Ascending aorta (tissue), 2 donors: ENCODE data around the gene ITGBL1. TPM values are rescaled to one million over a fixed set of nuclear protein-coding genes. Genes with fewer than 3 reads are reported as not detected.

Experiments used
- DNase-seq, 2 donors: peaks; one replicate each; pipeline ENCODE4 v3.0.0-alpha.2; 2019; ENCODE audit warnings: low spot score in 2 of 2
- H3K27ac ChIP-seq, 2 donors: fragments of 200-600 bp; sonication (generic); one replicate each; pipeline ENCODE4 v1.5.1; 2016 to 2017; ENCODE audit warnings: mild to moderate bottlenecking in 1 of 2
- H3K27me3 ChIP-seq: fragments of 200-600 bp; sonication (generic); one replicate; pipeline ENCODE4 v1.5.1; 2017
- H3K36me3 ChIP-seq, 2 donors: fragments of 200-600 bp; sonication (generic); one replicate each; pipeline ENCODE4 v1.5.1; 2016
- H3K4me1 ChIP-seq, 2 donors: fragments of 200-600 bp; sonication (generic); one replicate each; pipeline ENCODE4 v1.5.1; 2016 to 2017; ENCODE audit warnings: mild to moderate bottlenecking in 1 of 2
- H3K4me3 ChIP-seq, 2 donors: fragments of 200-600 bp; sonication (generic); one replicate each; pipeline ENCODE4 v1.5.1; 2016 to 2017; ENCODE audit warnings: mild to moderate bottlenecking in 1 of 2
- H3K9me3 ChIP-seq, 2 donors: fragments of 200-600 bp; sonication (generic); one replicate each; pipeline ENCODE4 v1.5.1; 2016
- intact Hi-C: fragments of 100-400 bp; cut with DNase I; formaldehyde crosslinking; loops from one replicate; pipeline ENCODE4 v1.15.1; 2023
- total RNA-seq: library from RNA; depleted of rRNA; stranded (reverse); fragments of >200 nt; gene quantifications from one replicate; pipeline ENCODE4 v1.1.0, GENCODE V29; 2016
- TF ChIP-seq, protein P1 (sequence below), 3 experiments: fragments of 200-600 bp in 2 of 3; fragments of 450-650 bp in 1 of 3; sonication (generic) in 2 of 3; IDR thresholded peaks; one replicate each; pipeline ENCODE4 v1.5.1; 2016 to 2019; ENCODE audit warnings: antibody characterized with exemption in 3 of 3, mild to moderate bottlenecking in 1 of 3, moderate library complexity in 1 of 3

Gene ITGBL1
- total RNA-seq, 1 donor from 2014 or later, result 47.1 TPM

DNA sequence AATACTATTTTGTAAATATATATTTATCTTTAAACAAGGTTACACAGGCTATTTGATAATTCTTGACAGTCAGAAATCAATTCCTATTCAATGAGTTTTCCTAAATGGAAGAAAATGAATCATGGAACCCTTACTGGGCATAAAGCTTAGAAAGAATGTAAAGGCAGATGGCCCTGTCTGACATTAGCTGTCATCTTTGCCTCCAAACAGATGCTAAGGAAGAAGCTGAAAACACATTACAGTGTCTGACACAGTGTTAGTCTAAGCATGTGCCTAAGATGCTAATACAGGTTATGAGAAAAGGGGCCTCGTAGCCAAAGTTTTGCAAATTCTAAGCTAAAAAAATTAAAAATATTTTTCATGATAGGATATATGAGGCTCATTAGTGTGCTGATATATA, 112.8 kb downstream of the ITGBL1 start:
- intact Hi-C loops, result no loop called here
- H3K36me3 ChIP-seq, result no peaks in the 10 kb centered on the region
- H3K4me3 ChIP-seq, result no peak overlapping the region
- peaks cover 0 to 2% of the 10 kb centered on the region in 2 donors for H3K4me1 ChIP-seq
- no peaks in the 10 kb centered on the region for H3K9me3 ChIP-seq
- DNase-seq, result no peak
- TF ChIP-seq, protein P1, sequence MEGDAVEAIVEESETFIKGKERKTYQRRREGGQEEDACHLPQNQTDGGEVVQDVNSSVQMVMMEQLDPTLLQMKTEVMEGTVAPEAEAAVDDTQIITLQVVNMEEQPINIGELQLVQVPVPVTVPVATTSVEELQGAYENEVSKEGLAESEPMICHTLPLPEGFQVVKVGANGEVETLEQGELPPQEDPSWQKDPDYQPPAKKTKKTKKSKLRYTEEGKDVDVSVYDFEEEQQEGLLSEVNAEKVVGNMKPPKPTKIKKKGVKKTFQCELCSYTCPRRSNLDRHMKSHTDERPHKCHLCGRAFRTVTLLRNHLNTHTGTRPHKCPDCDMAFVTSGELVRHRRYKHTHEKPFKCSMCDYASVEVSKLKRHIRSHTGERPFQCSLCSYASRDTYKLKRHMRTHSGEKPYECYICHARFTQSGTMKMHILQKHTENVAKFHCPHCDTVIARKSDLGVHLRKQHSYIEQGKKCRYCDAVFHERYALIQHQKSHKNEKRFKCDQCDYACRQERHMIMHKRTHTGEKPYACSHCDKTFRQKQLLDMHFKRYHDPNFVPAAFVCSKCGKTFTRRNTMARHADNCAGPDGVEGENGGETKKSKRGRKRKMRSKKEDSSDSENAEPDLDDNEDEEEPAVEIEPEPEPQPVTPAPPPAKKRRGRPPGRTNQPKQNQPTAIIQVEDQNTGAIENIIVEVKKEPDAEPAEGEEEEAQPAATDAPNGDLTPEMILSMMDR (IDR thresholded peaks at IDR 0.05), result no peak
- H3K27me3 ChIP-seq, result no peaks in the 10 kb centered on the region
- no peak overlapping the region for H3K27ac ChIP-seq

DNA sequence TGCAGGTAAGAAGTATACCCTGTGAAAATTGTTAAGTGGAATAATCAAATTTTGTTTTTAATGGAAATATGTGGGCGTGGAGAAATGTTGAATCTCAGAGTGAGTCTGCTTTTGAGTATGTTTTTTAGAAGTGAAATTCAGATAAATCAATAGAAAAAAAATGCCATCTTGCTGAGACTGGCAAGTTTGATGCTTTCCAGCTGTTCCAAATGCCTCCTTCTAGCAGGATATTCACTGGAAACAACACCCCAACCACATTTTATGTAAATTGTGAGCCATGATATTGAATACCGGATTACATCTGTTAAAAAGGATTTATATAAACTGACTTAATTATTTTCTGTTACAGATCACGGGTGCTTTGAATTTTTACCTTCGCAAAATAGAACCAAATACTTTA, 115.4 kb downstream of the ITGBL1 start:
- H3K27me3 ChIP-seq, result no peaks in the 10 kb centered on the region
- no peaks in the 10 kb centered on the region for H3K9me3 ChIP-seq
- intact Hi-C loops, result no loop called here
- H3K4me3 ChIP-seq, result no peak overlapping the region
- peaks cover 0 to 10% of the 10 kb centered on the region in 2 donors for H3K4me1 ChIP-seq
- DNase-seq, result no peak
- no peak overlapping the region for H3K27ac ChIP-seq
- TF ChIP-seq, protein P1 (IDR thresholded peaks at IDR 0.05), result no peak
- H3K36me3 ChIP-seq, result no peaks in the 10 kb centered on the region

DNA sequence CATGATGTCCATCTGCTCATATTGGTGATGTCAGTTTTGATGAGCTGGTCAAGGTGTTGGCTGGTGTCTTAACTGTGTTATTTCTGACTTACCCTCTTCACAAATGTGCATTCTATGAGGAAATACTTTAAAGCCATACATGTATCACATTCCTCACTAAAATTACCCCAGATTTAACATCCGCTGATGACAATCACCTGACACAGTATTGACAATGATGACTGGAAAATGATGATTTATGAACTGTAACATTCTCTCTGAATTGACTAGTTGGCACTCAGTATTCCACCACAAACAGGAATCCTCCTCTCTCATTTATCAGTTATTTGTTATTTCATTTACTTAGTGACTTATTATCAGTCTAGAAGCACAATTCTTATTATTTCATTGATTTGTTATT, 117.3 kb downstream of the ITGBL1 start:
- intact Hi-C loops, result no loop called here
- H3K4me1 ChIP-seq, result peaks cover 0 to 13% of the 10 kb centered on the region in 2 donors

DNA sequence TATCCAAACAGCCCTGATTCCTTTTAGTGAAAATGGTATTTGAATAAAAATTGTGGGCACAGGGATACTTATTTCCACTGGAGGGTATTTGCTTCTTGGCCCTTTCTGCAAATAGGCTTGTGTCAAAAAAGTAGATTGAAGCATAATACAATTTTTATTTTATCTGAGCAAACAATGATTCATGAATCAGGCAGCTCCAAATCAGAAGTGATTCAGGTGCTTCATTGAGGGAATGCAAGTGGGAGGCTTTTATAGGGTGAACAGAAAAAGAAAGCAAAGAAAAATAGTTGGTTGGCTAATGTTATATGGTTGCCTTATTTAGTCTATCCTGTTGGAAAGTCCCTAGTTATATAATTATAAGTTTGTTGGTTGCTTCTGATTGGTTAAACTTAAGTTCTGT, 117.9 kb downstream of the ITGBL1 start:
- TF ChIP-seq, protein P1 (IDR thresholded peaks at IDR 0.05), result no peak
- Histone ChIP-seq H3K27me3 (no peaks in the 10 kb centered on the region), H3K36me3 (no peaks in the 10 kb centered on the region), H3K4me3 (no peak overlapping the region), H3K27ac (peak overlapping the region in 1 of 2 donors; percentile 9), H3K9me3 (no peaks in the 10 kb centered on the region), H3K4me1 (peaks cover 0 to 13% of the 10 kb centered on the region in 2 donors)
- DNase-seq, result no peak
- intact Hi-C loops, result no loop called here

More for the DNA sequence above, 117.3 kb downstream of the ITGBL1 start:
- Histone ChIP-seq H3K27me3 (no peaks in the 10 kb centered on the region), H3K9me3 (no peaks in the 10 kb centered on the region), H3K27ac (no peak overlapping the region), H3K36me3 (no peaks in the 10 kb centered on the region), H3K4me3 (no peak overlapping the region)
- TF ChIP-seq, protein P1 (IDR thresholded peaks at IDR 0.05), result no peak
- DNase-seq, result no peak

DNA sequence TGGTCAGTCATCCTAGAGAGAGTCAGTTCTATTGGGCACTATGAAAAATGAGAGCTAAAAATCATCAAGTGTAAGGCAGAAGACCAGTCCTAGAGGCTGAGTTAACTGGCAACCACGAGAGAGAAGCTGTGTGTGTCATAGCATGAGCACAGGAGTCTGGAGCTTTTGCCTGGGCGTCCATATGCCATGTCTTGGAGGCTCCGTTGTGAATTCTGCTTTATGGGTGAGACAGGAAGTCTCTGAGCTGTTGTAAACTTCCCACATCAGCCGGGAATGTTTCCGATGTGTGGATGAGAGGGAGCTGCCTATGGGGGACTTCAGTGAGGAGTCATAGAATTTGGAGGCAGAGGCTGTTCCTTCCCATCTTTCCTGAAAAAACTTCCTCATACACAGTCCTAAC, 120.0 kb downstream of the ITGBL1 start:
- Histone ChIP-seq H3K4me3 (no peak overlapping the region), H3K4me1 (peaks cover 0 to 21% of the 10 kb centered on the region in 2 donors), H3K27me3 (no peaks in the 10 kb centered on the region), H3K36me3 (no peaks in the 10 kb centered on the region), H3K27ac (no peak overlapping the region), H3K9me3 (no peaks in the 10 kb centered on the region)
- DNase-seq, result no peak
- TF ChIP-seq, protein P1 (IDR thresholded peaks at IDR 0.05), result no peak
- intact Hi-C loops, result no loop called here

DNA sequence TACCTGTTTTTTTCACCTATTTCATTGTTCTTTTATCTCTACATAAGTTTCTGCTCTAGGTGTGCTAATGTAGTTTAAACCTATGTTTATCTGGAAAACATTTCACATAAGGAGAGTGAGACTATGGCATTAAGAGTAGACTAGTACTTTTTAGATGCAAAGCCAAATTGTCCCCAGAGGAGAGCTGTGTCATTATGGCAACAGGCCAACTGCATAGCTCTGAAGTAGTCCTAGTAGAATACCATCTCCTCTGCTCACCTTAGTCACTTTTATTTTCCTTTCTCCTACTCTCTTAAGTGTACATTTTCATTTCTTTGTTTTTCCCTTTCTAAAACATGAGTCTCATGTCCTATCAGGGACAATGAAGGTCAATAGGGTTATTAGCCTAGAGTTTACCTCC, 123.1 kb downstream of the ITGBL1 start:
- Histone ChIP-seq H3K4me3 (no peak overlapping the region), H3K27me3 (no peaks in the 10 kb centered on the region), H3K9me3 (no peaks in the 10 kb centered on the region), H3K36me3 (no peaks in the 10 kb centered on the region), H3K27ac (no peak overlapping the region), H3K4me1 (peaks cover 0 to 23% of the 10 kb centered on the region in 2 donors)
- TF ChIP-seq, protein P1 (IDR thresholded peaks at IDR 0.05), result no peak
- intact Hi-C loops, result no loop called here
- no peak for DNase-seq
